HuH-7.5 (cell line): ENCODE results near the gene CCDC102A.
A peak's percentile ranks its signal among the peaks of the same experiment; 100 is the strongest.
"Not testable (repeated sequence)": the region's sequence is repeated elsewhere in the genome, so short reads cannot be mapped to it uniquely, and the experiment has no call there.

Source experiments
- DNase-seq: peaks from one replicate; pipeline ENCODE4 v3.0.0; 2011; ENCODE audit warnings: low spot score

Gene CCDC102A

GRCh38 chr16:57500578-57501111, 35.7 kb downstream of the CCDC102A start:
- DNase-seq: no peak

DNA sequence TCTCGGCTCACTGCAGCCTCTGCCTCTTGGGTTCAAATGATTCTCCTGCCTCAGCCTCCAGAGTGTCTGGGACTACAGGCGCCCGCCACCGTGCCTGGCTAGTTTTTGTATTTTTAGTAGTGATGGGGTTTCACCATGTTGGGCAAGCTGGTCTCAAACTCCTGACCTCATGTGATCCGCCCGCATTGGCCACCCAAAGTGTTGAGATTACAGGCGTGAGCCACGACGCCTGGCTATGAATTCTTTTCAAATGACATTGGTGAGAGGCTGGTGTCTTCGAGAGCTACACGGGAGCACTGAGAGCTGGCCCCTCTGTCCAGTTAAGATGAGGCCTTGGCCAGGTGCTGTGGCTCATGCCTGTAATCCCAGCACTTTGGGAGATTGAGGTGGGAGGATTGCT, 36.4 kb downstream of the CCDC102A start:
- DNase-seq: not testable (repeated sequence)

DNA sequence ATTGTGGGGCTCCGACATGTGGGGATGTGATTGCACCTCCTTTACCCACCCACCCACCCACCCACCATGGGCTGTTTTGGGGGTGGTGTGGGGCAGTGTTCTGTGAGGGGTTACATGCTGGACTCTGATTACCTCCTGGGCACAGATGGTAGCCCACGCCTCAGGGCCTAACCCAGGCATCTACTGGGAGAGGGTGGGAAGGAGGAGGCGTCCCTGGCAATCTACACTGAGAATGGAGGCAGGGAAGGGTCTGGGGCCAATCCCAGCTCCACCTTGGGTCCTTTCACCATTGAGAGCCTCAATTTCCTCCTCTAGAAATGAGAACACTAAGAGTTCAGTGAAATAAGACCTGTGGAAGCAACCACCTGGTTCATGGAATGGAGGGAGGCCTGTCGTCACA, 38.3 kb downstream of the CCDC102A start:
- no peak for DNase-seq

DNA sequence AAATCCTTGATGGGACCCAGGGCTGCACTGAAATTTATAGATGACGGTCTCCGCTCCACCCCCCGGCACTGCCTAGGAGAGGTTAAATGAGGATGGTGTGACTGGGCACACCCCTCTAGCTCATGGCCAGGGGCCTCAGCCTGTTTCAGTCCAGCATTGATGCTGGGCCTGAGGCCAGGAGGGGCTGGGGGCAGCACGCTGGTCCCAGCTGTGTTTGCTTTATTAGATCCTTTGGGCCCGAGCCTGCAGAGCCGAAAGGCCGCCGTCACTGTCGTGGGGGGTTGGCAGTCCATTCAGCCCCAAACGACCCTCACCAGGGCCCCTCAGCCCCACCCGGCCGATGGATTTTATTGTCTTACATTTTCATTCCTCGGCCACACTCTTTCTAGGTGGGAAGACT, 39.2 kb downstream of the CCDC102A start:
- DNase-seq: no peak

- DNase-seq: no peak
These were observed 42.6 kb downstream of the CCDC102A start for GRCh38 chr16:57493767-57494166.

DNA sequence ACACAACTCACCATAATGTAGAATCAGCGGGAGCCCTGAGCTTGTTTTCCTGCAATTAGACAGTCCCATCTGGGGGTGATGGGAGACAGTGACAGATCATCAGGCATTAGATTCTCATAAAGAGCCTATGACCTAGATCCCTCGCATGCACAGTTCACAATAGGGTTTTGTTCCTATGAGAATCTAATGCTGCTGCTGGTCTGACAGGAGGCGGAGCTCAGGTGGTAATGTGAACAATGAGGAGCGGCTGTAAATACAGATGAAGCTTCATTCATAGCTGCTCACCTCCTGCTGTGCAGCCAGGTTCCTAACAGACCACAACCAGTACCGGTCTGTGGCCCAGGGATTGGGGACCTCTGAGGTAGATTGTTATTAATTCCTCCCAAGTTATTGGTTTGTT, 47.1 kb downstream of the CCDC102A start:
- DNase-seq: no peak

- no peak for DNase-seq
These were observed 49.2 kb downstream of the CCDC102A start for GRCh38 chr16:57486858-57487834.

GRCh38 chr16:57485916-57486857, 50.2 kb downstream of the CCDC102A start, which contains the start of gene DOK4:
Gene DOK4, minus strand, starts transcription at chr16:57486493. Its CDS starts 6,986 bp downstream, at chr16:57479507.
- DNase-seq: peak; percentile 94

DNA sequence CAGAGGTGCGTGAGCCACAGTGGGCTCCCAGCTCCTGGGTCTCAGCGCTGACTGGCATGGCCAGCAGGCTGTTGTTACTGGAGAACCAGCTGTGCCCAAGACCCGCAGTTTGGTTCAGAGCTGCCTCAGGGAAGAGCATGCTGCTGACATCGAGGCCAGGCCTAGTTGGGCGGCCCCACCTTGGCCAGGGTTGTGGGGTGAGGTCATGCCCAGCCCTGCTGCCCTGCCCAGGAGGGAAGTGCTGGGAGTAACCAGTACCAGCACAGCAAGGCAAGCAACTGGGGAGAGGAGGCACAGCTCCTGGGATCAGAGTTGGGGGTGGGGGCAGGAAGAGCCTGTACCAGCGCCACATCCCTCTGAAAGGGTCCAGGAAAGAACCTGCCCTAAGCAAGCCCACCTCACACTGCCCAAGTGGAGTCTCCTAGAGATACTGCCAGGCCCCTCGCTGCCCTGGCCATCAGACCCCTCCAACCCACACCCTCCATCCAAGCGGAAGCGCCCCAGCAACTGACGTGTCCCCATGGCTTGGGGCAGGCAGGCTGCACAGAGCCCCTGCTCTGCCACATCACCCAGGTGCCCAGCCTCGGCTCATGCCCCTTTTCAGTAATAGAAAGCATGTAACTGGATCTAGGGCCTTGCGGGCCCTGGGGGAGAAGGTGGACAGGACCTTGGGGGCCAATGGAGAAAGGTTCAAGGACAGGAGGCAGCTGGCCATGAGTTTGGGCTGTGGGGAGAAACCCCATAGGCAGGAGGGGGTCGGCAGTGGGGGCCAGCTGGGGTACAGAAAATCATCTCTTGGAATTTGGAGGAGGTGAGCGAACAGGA, 51.1 kb downstream of the CCDC102A start:
- no peak for DNase-seq

DNA sequence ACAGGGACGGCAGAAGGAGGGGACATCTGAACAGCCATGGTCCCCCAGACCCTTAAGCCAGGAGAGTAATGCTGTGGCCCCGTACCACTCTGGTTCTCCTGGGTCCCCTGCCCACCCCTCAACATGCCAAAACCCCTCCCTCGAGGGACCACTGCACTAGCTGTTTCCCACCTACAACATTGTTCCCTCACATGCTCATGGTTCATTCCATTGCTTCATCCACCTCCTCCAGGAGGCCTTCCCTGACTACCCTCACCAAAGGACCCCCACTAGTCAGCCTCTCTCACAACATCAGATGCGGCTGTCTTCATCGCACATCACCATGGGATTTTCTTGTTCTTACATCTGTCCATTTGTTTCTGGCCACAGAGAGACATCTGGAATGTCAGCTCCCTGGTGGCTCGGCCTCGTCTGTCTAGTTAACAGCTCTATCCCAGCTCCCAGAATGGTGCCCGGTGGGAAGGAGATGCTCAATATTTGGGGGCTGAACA, 51.8 kb downstream of the CCDC102A start:
- DNase-seq: no peak

DNA sequence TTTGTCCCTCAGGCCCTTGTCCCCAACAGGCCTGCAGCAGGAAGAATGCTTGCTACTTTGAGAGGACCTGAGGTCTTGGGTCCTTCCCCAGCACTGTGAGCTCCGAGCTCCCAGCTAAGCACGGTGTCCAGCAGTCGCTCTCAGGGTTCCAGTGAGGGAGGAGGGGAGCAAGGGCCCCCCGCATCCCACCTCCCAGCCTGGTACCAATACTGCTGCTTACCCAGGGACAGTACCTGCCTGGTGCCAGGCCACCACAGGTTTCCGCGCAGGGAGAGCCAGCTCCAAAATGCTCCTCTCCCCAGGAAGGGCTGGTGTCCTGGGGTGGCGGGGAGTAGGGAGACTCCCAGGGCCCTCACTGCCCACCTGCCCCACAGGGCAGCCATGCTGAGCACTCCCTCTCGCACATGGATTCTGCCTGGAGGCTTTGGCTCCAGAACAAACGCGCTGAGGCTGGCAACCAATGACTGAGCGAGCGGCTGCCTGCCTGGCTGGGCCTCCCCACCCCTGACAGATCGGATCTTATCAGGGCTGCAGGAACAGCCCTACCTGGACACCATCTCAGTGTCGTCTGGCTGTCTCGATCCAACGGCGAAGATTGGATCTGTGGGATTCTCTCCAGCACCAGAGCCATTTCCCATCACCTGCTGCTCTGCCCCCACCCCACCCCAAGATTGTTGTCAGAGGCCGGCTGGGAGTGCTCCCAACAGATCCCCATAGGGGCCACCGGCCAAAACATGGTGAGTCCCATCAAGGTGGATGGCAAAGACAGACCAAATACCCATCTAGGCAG, 52.5 kb downstream of the CCDC102A start:
- no peak for DNase-seq

DNA sequence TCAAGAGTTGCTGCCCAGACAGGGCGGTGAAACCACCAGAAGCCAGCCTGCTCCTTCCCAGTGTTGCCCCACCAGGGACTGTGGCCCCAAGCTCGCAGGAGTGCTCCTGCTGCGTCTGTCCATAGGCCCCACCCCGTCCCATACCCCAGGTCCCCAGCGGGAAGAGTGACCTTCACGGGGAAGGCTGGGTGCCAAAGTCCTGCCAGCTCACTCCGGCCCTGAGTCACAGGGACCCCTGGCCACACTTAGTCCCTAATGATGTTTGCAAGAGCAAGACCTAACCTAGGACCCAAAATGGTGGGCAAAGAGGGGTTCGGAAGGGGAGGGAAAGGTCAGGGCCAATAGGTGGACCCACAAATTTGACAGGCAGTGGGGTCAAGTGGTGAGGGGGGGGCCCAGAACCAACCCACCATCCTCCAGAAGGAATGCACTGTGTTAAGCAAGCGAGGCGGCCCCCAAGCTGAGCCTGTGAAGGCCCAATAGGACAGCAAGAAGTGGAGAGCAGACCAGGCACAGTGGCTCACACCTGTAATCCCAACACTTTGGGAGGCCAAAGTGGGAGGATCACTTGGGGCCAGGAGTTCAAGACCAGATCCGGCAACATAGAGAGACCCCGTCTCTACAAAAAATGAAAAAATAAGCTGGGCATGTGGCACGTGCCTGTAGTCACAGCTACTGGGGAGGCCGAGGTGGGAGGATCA, 53.4 kb downstream of the CCDC102A start:
- no peak for DNase-seq

DNA sequence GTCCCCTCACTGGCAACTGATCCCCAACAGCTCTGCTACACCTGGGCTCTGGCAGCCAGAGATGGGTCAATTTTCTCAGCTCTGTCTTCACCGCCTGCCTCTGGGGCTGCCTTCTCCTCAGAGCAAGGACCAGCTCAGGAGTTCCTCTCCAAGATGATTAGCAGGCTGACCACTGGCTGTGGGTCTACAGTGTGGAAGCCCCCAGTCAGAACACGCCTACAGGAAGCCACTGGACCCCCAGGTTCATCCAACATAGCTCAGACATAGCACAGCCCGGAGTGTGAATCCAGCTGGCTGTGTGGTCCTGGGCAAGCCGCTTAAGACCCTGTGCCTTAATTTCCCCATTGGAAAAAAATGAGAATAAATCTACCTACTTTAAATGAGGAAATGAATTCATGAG, 55.0 kb downstream of the CCDC102A start:
- no peak for DNase-seq

- no peak for DNase-seq
These were observed 55.6 kb downstream of the CCDC102A start for GRCh38 chr16:57480754-57481230.

GRCh38 chr16:57479976-57480753, 56.2 kb downstream of the CCDC102A start:
- DNase-seq: peak; percentile 93

GRCh38 chr16:57479205-57479975, 57.0 kb downstream of the CCDC102A start:
- DNase-seq: peak; percentile 83

GRCh38 chr16:57478396-57479204, 57.8 kb downstream of the CCDC102A start:
- no peak for DNase-seq
